Stimulated activated CD8-positive, alpha-beta memory T cell treated with anti-CD3 and anti-CD28 coated beads, Interleukin-7, amount 100 ng/mL, for 1 hour (primary cell): ENCODE results near the gene CPAMD8.

Experiments used
- DNase-seq, 2 donors: peaks; one replicate each; pipeline ENCODE4 v3.0.0-alpha.2; 2020; ENCODE audit warnings: low read depth in 2 of 2

CPAMD8 gene

DNA sequence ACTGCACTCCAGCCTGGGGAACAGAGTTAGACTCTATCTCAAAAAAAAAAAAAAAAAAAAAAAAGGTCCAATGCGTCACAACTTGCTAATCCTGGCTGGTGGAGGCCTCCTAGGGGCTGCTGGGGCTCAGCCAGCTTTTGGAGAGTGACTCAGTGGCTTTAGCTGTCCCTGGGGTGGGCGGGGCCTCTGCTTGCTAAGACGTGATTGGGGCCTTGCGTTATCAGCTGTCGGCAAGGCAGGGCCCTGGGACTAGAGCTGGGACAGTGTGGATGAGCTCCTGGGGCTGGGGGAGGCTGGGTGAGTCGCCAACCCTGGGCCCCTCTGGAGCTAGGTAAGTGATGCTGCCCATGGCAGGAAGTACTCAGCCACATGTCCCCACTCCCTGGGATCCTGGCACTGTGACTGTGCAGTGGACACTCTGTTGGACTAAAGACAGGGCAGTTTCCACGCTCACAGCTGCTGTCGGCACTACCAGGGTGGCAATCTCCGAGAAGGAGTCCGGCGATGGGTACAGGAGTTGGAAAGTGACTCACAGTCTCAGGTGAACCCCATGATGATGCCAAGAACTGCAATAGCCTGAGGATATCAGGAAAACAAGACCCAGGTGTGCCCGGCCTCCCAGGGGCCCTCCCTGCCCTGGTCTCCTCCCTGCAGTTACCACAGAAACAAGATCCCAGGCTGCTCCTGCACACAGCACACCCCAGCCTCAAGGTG is 105.6 kb downstream of the CPAMD8 start:
- no peak for DNase-seq

DNA sequence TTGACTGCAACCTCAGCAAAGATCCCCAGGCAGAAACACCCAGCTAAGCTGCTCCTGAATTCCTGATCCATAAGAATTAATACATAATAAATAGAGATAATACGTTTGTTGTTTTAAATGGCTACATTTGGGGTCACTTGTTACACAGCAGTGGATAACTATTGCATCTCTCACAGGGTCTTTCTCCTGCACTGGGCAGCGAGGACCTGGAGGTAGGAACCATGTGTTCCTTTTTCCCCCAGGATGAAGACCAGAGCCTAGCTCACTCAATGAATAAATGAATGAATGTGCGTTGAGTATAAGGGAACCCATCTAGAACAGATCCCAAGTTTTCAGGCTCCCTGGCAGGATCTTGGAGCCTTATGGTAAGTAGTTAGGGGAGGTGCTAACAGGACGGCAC is 107.1 kb downstream of the CPAMD8 start:
- no peak for DNase-seq

DNA sequence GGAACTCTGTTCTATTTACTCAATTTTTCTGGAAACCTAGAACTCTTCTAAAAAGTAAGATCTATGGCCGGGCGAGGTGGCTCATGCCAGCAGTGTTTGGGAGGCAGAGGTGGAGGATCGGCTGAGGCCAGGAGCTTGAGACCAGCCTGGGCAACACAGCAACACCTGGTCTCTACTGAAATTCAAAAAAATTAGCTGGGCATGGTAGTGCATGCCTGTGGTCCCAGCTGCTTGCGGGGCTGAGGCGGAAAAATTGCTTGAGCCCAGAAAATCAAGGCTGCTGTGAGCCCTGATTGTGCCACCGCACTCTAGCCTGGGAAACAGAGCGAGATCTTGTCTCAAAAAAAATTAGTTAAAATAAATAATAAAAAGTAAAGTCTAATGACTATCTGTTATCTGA is 109.2 kb downstream of the CPAMD8 start:
- no peak for DNase-seq

DNA sequence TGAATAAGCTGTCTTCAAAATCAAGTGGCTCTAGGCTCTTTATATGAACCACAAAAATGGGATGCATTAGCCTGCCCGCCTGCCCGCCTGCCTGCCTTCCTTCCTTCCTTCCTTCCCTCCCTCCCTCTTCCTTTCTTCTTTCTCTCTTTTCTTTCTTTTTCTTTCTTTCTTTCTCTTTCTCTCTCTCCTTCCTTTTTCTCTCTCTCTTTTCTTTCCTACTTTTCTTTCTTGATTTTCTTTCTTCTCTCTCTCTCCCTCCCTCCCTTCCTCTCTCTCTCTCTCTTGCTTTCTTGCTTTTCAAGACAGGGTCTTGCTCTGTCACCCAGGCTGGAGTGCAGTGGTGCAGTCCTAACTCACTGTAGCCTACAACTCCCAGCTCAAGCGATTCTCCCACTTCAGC is 110.9 kb downstream of the CPAMD8 start:
- DNase-seq, result no peak

DNA sequence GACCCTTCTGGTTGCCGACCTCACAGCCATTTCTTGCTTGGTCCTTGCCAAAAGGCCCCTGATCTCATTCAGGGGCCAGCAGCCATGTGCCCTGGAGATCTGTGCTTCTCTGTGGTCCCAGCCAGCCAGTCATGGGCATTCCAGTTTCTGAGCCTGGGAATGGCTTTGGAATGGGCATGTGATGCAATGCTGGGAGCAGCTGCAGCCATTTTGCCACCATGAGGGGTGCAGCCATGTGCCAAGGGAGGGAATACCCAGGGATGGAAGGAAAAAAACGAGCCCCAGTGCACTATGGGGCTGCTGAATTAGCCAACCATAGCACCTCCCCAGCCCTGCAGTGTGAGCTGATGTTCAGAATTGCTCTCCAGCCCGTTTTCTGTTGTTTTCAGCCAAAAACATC is 111.5 kb downstream of the CPAMD8 start:
- DNase-seq, result no peak

DNA sequence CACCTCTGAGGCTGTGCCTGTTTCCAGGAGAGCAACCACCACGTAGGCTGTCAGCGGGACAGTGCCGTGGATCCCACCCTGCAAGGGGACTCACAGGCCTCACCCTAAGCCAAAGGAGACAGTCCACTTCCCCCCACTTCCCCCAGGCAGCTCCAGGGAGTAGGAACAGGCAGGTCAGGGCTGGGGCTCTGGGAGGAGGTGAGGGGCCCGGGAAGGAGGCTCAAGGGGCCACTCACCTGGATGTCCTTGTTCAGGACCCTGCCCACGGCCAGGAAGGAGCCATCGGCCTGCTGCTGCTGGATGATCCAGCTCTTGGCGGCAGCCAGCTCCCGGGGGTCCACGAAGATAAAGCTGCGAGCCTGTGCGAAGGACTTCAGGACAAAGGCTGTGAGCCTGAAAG is 112.2 kb downstream of the CPAMD8 start:
- DNase-seq, result no peak

DNA sequence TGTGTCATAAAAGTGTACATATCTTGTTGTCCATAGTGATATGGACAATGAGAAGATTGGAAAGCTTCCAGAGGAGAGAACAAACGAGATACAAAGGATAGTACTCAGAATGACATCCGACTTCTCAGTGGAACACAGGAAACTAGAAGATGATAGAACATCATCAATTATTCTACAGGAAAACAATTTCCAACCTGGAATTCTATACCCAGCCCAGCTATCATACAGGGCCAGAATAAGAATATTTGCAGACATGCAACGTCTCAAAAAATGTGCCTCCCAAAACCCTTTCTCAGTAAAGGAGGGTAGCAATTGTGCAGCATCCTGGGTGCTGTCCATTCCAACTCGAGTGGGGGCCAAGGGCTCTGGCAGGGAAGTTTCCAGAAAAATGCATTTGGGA is 113.8 kb downstream of the CPAMD8 start:
- DNase-seq, result no peak

DNA sequence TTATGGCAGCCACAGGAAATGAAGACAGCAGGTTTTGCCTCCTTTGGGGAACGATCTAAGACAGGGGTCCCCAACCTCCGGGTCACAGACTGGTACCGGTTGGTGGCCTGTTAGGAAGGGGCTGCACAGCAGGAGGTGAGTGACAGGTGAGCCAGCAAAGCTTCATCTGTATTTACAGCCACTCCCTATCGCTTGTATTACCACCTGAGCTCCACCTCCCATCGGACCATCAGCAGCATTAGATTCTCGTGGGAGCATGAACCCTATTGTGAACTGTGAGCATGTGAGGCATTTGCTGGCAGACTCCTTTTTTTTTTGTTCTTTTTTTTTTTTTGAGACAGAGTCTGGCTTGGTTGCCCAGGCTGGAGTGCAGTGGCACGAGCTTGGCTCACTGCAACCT is 115.6 kb downstream of the CPAMD8 start:
- no peak for DNase-seq

DNA sequence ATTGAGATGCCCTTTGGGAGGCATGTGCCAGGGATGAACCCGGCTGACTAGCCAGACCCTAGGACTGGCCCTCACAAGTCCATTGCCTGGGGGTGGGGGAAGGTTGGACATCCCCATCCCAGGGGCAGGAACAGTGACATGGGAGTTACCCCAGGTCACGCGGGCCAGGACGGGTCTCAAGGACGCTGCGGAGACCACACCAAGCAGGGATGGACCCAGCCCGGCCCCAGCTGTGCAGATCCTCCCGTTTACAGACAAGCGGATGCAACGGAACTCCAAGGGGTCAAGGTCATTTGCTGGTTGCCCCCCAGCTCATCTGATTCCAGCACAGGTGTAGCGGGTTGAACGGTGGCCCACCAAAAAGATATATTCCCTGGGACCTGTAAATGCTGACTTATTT is 117.9 kb downstream of the CPAMD8 start:
- DNase-seq, result no peak

DNA sequence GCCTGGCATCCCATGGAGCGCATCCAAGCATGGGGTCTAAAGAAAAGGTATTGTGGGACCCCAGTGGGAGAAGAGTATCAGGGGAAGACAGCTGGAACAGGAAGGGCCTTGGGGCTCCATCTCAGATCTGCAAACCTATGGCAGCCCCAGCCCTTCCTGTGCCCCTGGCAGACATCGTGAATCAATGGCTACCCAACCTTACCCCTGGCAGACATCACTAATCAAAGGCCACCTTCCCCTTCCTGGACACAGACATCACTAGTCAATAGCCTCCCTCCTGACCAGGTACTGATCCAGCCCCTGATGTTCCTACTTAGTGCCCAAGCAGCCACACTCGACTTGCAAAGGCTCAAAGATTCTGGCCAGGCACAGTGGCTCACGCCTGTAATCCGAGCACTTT is 122.0 kb downstream of the CPAMD8 start:
- no peak for DNase-seq

DNA sequence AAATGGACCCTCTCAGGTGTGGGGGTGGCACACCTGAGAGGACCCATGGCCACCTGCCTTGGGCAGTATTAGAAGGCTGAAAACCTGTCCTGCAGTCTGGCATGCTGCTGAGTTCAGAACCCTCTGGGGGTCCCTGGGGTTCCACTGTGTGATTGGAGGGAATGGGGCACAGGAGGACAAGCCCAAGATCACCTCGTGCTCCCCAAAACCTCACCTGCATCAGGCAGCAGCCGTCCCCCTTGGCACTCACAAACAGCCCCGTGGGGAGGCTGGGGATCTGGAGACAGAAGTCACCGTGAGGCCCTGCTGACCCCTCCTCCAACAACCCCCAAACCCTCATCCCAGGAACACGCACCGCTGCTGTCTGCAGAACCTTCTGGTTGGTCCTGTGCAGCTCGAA is 123.3 kb downstream of the CPAMD8 start:
- DNase-seq, result no peak

DNA sequence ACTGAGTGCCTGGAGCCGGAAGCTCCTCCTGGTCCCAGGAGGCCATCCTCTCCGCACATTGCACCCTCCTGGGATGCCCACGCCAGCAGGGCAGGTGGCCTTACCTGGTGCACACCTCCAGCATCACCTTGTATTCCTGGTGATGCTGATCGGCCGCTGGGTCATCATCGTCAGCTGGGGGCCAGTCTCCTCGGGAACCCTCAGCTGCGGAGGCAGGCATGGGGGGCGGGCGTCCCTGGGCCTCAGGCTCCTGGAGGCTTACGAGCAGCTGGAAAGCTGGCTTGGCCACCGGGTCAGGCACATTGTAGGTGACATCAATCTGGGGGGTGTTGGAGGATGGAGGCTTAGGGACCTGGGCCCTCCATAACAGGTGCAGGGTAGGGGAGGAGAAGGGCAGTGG is 124.1 kb downstream of the CPAMD8 start:
- no peak for DNase-seq

DNA sequence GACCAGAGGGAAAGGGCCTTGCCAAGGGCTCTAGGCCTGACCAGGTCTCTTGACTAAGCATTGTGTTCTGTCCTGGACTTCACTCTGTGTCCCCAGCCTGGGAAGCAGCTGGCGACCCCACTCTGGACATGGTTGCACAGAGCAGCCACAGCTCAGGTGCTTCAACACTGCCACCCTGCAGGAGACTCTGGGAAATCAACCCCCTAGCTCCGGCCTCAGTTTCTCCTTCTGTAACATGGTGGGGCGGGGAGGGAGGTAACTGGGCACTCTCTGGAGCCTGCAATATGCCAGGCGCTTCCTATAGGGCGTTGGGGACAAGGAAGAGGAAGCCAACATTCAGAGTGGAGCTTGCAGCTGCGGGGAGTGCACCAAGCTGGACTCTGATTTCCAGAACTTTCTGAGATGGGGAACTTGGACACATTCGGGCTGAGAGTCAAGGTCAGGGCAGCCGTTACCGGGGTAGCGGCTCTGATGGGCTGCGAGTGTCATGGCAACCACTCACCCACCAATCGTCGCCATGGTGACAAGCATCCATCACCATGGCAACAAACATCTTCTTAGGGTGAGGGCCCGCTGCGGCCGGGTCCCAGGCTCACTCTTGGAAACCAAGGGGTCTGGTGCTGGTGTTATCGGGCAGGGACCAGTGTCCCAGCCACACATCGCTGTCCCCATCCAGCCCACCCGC is 125.0 kb downstream of the CPAMD8 start:
- DNase-seq, result no peak

DNA sequence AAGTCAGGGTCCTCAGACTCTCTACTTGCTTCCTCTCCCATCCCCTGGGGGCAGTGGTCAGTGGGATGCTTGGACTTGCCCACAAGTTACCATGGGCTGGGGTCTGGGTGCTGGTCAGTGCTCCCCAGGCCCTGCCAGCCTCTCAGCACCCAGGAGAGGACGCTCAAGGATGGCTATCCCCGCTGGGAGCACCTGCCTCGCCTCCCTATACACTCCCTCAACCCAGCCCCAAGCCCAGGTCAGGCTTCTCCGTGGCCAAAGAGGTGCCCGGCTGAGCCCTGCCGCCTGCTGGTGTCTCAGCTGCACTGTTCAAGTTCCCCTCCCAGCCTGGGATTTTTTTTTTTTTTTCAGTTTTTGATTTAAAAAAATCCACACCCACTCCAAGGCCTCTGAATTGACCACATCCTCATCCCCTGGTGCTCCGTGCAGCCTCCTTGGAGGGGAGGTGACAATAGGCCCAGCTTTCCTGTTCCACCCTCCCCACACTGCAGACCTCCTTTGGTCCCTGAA is 127.0 kb downstream of the CPAMD8 start:
- DNase-seq, result no peak

DNA sequence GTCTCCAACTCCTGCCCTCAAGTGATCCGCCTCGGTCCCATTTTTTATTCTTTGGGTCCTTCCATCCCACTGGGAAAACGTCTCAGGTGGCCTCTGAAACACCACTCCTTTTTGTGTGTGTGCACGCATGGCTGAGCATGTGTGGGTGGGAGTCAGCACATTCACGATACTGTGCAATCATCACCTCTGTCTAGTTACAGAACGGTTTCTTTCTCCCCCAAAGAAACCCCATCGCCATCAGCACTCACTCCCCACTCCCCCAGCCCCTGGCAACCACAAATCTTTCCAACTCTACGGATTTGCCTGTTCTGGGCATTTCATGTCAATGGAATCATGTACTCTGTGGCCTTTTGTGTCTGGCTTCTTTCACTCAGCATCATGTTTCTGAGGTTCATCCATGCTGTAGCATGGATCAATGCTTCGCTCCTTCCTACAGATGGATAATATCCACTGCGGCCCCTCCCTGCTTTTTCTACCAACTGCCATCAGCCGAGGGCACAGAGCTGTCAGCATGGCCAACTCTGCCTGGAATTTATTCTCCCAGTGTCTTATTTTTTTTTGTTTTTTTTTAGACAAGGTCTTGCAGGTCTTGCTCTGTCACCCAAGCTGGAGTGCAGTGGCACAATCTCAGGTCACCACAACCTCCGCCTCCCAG is 128.1 kb downstream of the CPAMD8 start:
- DNase-seq, result no peak

DNA sequence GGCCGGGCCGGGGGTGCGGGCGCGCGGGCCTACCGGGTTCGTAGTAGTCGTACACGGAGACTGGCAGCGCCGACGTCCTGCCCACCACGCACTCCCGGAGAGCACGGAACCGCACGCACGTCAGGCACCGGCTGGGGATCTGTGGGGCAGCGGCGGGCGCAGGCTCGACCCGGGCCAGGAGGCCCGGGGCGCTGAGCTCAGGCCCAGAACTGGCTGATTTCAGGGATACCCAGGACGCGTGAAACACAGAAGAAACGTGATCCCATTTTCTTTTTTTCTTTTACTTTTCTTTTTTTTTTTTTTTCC is 128.8 kb downstream of the CPAMD8 start:
- DNase-seq, result no peak

DNA sequence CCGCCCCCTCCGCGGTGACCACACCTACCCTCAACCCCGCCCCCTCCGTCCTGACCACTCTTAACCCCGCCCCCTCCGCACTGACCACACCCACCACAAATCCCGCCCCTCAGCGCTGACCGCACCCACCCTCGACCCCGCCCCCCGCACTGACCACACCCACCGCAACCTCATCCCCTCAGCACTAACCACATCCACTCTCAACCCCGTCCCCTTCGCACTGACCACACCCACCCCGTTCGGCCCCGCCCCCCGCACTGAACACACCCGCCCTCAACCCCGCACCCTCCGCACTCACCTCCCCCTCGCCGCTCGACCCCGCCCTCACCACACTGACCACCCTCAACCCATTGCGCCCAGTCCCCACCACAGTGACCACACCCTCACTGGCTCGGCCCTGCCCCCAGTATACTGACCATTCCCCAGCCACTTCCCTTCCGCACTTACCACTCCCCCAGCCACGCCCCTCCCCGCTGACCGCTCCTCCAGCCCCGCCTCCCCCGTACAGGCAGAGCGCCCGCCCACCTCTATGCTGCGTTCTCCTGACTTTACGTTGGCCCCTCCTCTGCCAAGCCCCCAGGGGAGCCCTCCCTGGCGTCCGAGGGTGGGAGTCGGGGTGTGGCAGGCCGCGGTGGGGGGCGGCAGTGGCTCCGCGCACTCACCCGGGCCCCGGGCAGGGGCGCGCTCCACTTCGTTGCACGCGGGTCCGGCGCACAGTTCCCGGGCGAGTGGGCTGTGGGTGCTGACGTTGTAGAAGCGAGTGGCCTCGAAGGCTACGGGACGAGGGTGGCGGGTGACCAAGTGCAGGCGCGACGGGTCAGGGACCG is 129.4 kb downstream of the CPAMD8 start:
- peak; percentile 33 to 41 for DNase-seq

DNA sequence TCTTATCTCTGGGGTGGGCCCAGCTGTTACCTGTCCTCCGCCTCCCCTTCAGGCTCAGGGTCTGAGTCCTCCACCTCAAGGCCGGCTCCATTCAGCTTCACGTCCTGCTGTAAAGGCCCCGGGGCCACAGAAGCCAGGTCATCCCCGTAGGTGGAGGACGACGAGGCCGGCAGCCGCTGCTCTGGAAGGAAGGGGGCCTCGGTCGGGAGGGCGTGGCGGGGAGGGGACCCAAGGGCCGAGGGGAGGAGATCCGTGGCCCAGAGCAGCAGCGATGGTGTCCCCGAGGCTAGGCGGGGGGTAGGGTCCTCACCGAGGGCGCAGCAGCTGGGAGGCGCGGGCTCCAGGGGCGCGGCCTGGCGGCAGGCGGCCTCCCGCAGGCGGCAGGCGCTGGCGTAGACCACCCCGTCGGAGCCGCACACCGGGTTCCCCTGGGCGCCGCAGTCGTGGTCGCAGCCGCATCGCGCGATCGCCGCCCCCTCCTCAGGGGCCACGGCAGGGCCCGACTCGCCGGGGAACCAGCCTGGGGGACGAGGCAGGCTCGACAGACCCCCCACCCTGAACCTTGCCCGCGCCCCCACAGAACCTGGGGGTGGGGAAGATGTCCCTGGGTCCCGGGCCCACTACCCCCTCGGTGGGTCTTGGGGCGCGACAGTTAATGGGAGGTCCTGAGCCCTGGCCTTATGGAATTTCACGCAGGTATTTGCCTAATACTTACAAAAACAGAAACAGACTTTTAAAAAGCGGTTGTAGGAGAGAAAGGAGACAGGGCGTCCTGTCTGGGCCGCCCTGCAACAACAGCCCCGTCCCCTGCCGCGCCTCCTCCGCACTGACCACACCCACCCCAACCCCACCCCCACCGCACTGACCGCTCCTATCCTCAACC is 130.2 kb downstream of the CPAMD8 start:
- DNase-seq, result no peak

DNA sequence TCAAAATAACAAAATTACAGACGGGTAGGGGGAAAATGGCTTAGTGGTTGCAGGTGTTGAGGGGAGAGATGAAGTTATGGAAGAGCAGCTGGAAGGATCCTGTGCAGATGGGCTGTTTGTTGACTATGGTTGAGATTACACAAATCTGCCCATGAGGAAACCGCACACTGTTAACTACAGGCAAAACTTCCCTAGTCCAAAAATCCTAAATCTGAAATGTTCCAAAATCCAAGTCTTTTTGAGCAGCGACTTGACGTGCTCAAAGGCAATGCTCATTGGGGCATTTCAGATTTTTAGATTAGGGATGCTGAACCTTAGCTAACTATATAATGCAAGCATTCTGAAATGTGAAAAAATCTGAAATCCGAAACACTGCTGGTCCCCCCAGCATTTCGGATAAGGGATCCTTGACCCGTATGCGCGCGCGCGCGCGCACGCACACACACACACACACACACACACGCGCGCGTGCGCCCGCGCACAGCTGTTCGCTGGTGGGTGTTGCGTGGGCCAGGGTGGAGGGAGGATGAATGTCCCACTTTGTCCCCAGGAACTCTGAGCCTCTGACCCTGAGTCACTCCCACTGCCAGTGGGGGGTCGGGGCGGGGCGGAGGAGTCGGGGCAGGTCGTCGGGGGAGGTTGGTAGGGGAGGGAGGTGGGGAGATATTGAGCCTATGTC is 131.0 kb downstream of the CPAMD8 start:
- DNase-seq, result no peak

DNA sequence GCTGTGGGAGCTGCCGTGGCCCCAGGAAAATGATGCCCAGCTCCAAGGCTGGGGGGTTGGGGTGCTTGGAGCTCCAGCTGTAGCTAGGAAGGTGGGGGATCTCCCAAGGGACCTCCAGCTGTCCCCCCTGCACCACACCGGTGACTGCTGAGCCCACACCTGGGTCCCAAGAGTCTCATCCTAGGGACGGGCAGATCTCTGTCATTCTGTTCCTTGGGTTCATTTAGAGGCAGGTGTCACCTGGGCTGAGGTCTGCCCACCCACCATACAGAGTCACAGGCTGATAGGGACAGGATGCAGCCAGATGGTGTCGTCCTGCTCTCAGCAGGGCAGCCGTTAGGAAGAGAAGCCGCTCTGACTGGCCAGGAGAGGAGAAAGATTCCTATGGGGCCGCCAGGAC is 132.5 kb downstream of the CPAMD8 start:
- DNase-seq, result no peak

DNA sequence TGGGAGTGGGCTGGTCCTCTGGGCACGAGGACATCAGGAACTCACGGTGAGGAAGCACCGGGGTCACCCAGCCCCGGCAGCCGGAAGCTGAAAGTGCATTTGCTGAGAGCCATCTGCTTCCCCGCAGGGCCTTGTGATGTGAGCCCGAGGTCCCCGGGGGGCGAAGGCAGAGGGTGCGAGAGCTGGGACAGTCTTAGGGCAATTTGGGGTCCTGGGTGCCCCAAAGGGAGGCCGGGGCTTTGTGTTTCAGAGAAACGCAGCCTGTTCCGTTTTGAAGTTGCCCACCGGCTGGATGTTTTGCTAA is 133.0 kb downstream of the CPAMD8 start:
- no peak for DNase-seq
